Fibroblast of skin of abdomen (primary cell): Measurements from ENCODE around the gene DHX29.

Source experiments
- DNase-seq: peaks from one replicate; pipeline ENCODE4 v3.0.0-alpha.2; 2013

DHX29 gene

GRCh38 chr5:55313870-55314617 lies 6.5 kb upstream of the DHX29 start:
- no peak for DNase-seq

GRCh38 chr5:55308254-55308836 lies 851 bp upstream of the DHX29 start:
- no peak for DNase-seq

- no peak for DNase-seq
These were observed 682 bp downstream of the DHX29 start for GRCh38 chr5:55306641-55307382.

GRCh38 chr5:55305345-55305744 lies 2.1 kb downstream of the DHX29 start:
- no peak for DNase-seq

GRCh38 chr5:55304584-55304983 lies 2.9 kb downstream of the DHX29 start:
- DNase-seq = no peak

- DNase-seq = peak; percentile 95
These were observed 4.2 kb downstream of the DHX29 start for GRCh38 chr5:55303238-55303690.

- no peak for DNase-seq
These were observed 6.6 kb downstream of the DHX29 start for GRCh38 chr5:55300890-55301289.

GRCh38 chr5:55294935-55295334 lies 12.6 kb downstream of the DHX29 start:
- no peak for DNase-seq

- DNase-seq = no peak
These were observed 16.5 kb downstream of the DHX29 start for GRCh38 chr5:55290991-55291390.

GRCh38 chr5:55289808-55290207 lies 17.7 kb downstream of the DHX29 start:
- DNase-seq = no peak

- no peak for DNase-seq
These were observed 21.0 kb downstream of the DHX29 start for GRCh38 chr5:55286411-55286933.

- DNase-seq = peak; percentile 63
These were observed 28.7 kb downstream of the DHX29 start for GRCh38 chr5:55278778-55279177.

- DNase-seq = no peak
These were observed 30.7 kb downstream of the DHX29 start for GRCh38 chr5:55276771-55277170.

GRCh38 chr5:55258339-55258738 lies 49.2 kb downstream of the DHX29 start:
- no peak for DNase-seq

- DNase-seq = no peak
These were observed 52.7 kb downstream of the DHX29 start for GRCh38 chr5:55254802-55255201.

- no peak for DNase-seq
These were observed 57.4 kb downstream of the DHX29 start for GRCh38 chr5:55250064-55250463.

- DNase-seq = no peak
These were observed 65.7 kb downstream of the DHX29 start for GRCh38 chr5:55241746-55242145.

GRCh38 chr5:55236800-55237199 lies 70.7 kb downstream of the DHX29 start:
- DNase-seq = no peak

GRCh38 chr5:55234121-55234700 lies 73.3 kb downstream of the DHX29 start:
- DNase-seq = no peak

GRCh38 chr5:55232985-55233928 lies 74.2 kb downstream of the DHX29 start, which contains the start of gene CCNO:
Gene CCNO, minus strand, starts transcription at chr5:55233608. Its CDS starts 85 bp downstream, at chr5:55233523.
- DNase-seq = peak; percentile 49

- no peak for DNase-seq
These were observed 75.1 kb downstream of the DHX29 start for GRCh38 chr5:55232271-55232984.
